HCT116 (cell line): Measurements from ENCODE around the gene SLC44A1. TPM values are rescaled to one million over a fixed set of nuclear protein-coding genes. Genes with fewer than 3 reads are reported as not detected.

Experiments used
- ATAC-seq: fragments of 200-7000 bp; cut with Tn5 transposase; 2 replicates; pipeline ENCODE4 v1.9.1; 2020; ENCODE audit warnings: mild to moderate bottlenecking, moderate library complexity
- BruUV-seq: library from RNA; stranded (reverse); fragments of 400-500 nt; replicated peaks from 2 replicates; lab custom pipeline; 2021; lab: Mats Ljungman, UMichigan
- CTCF ChIA-PET: fragments of 300-600 bp; sonication (Branson Sonifier 250); formaldehyde crosslinking; loops from one replicate; lab custom pipeline; 2021; ENCODE audit warnings: antibody characterized with exemption; lab: Charles Lee
- POLR2A ChIA-PET: fragments of 300-600, 350-600 bp; sonication (Branson Sonifier 250); formaldehyde crosslinking; loops from one replicate; lab custom pipeline; 2021; ENCODE audit warnings: antibody characterized with exemption; lab: Charles Lee
- RAD21 ChIA-PET, 2 experiments: fragments of 300-600 bp; sonication (Branson Sonifier 250); formaldehyde crosslinking; loops; one replicate each; lab custom pipeline; 2023; ENCODE audit warnings: low total read pairs in 2 of 2; ENCODE audit not compliant: uncharacterized antibody in 2 of 2, unreplicated experiment in 2 of 2, low non-redundant PET in 1 of 2; lab: Charles Lee
- DNase-seq: peaks from one replicate; pipeline ENCODE4 v3.0.0-alpha.2; 2010; ENCODE audit warnings: low read depth, low spot score
- H2AFZ ChIP-seq: fragments of 200-600 bp; shearing (Covaris generic), sonication (generic); 2 replicates; pipeline ENCODE4 v1.6.1; 2017; ENCODE audit warnings: low read depth, mixed run types, mixed read lengths, antibody characterized with exemption, low read length; ENCODE audit not compliant: poor library complexity, severe bottlenecking
- H3K27ac ChIP-seq: 2 replicates; pipeline ENCODE4 v1.5.1; 2012; ENCODE audit warnings: low read depth, low read length
- H3K27me3 ChIP-seq: fragments of 200-600 bp; sonication (generic); 2 replicates; pipeline ENCODE4 v1.6.1; 2016; ENCODE audit warnings: mixed run types, low read length, mixed read lengths; ENCODE audit not compliant: insufficient read depth
- H3K36me3 ChIP-seq, 2 experiments: fragments of 200-500 bp in 1 of 2; fragments of 200-600 bp in 1 of 2; sonication (Bioruptor generic) in 1 of 2; sonication (generic) in 1 of 2; 2 replicates each; pipeline versions ENCODE4 v1.5.1 to v1.6.1; 2014 to 2016; ENCODE audit warnings: low read length in 2 of 2, inconsistent platforms in 1 of 2, mixed read lengths in 1 of 2, mixed run types in 1 of 2; ENCODE audit not compliant: insufficient read depth in 2 of 2, control insufficient read depth in 1 of 2
- H3K4me1 ChIP-seq, 2 experiments: fragments of 200-600 bp in 1 of 2; sonication (generic) in 1 of 2; 2 replicates each; pipeline versions ENCODE4 v1.5.1 to v1.6.1; 2012 to 2017; ENCODE audit warnings: low read length in 2 of 2, inconsistent platforms in 1 of 2, mild to moderate bottlenecking in 1 of 2, mixed read lengths in 1 of 2, mixed run types in 1 of 2, moderate library complexity in 1 of 2; ENCODE audit not compliant: insufficient read depth in 2 of 2, control insufficient read depth in 1 of 2
- H3K4me2 ChIP-seq: fragments of 200-600 bp; sonication (generic); 2 replicates; pipeline ENCODE4 v1.6.1; 2017; ENCODE audit warnings: mixed run types, low read length, mixed read lengths
- H3K4me3 ChIP-seq, 2 experiments: fragments of 200-600 bp in 1 of 2; sonication (generic) in 1 of 2; replicated peaks in 1 of 2; 2 replicates each; pipeline ENCODE4 v1.5.1; 2011 to 2016; ENCODE audit warnings: low read length in 2 of 2, control low read depth in 1 of 2, low read depth in 1 of 2, mild to moderate bottlenecking in 1 of 2, mixed read lengths in 1 of 2, mixed run types in 1 of 2
- H3K79me2 ChIP-seq: fragments of 200-600 bp; sonication (generic); 2 replicates; pipeline ENCODE4 v1.6.1; 2017; ENCODE audit warnings: mild to moderate bottlenecking, mixed run types, low read length, moderate library complexity, mixed read lengths; ENCODE audit not compliant: insufficient read depth
- H3K9ac ChIP-seq: fragments of 200-600 bp; sonication (generic); 2 replicates; pipeline ENCODE4 v1.6.1; 2016; ENCODE audit warnings: low read length, mixed read lengths
- H3K9me2 ChIP-seq: fragments of 200-600 bp; sonication (generic), shearing (Covaris generic); 2 replicates; pipeline ENCODE4 v1.6.1; 2017; ENCODE audit warnings: mixed run types, mild to moderate bottlenecking, moderate library complexity; ENCODE audit not compliant: insufficient read depth
- H3K9me3 ChIP-seq, 2 experiments: fragments of 200-500 bp in 1 of 2; fragments of 200-600 bp in 1 of 2; sonication (Bioruptor generic) in 1 of 2; sonication (generic) in 1 of 2; 2 replicates each; pipeline ENCODE4 v1.6.1; 2014 to 2017; ENCODE audit warnings: low read length in 2 of 2, mixed read lengths in 2 of 2, inconsistent platforms in 1 of 2, low read depth in 1 of 2, mild to moderate bottlenecking in 1 of 2, mixed run types in 1 of 2, moderate library complexity in 1 of 2; ENCODE audit not compliant: control insufficient read depth in 1 of 2, insufficient read depth in 1 of 2
- H4K20me1 ChIP-seq: fragments of 200-600 bp; sonication (generic), shearing (Covaris generic); 2 replicates; pipeline ENCODE4 v1.6.1; 2017; ENCODE audit warnings: mixed run types, mild to moderate bottlenecking, moderate library complexity; ENCODE audit not compliant: insufficient read depth
- ATF3 ChIP-seq: IDR thresholded peaks from 2 replicates; pipeline ENCODE4 v1.6.1; 2012
- CBX3 ChIP-seq: IDR thresholded peaks from 2 replicates; pipeline ENCODE4 v1.6.1; 2012; ENCODE audit warnings: low read depth
- CTCF ChIP-seq, 3 experiments: fragments of 200-600 bp in 1 of 3; sonication (generic) in 1 of 3; IDR thresholded peaks in 2 of 3; conservative IDR thresholded peaks in 1 of 3; 2 replicates each; pipeline ENCODE4 v1.5.1; 2012 to 2017; ENCODE audit warnings: low read depth in 2 of 3, low read length in 2 of 3, antibody characterized with exemption in 1 of 3, borderline replicate concordance in 1 of 3, control low read depth in 1 of 3, mild to moderate bottlenecking in 1 of 3, mixed read lengths in 1 of 3, mixed run types in 1 of 3, moderate library complexity in 1 of 3; ENCODE audit not compliant: insufficient read depth in 1 of 3
- EGR1 ChIP-seq: IDR thresholded peaks from 2 replicates; pipeline ENCODE4 v1.6.1; 2012; ENCODE audit warnings: low read depth
- EZH2phosphoT487 ChIP-seq: fragments of 200-600 bp; IDR thresholded peaks from 2 replicates; pipeline ENCODE4 v1.6.1; 2018; ENCODE audit warnings: antibody characterized with exemption, borderline replicate concordance
- POLR2A ChIP-seq: IDR thresholded peaks from 2 replicates; pipeline ENCODE4 v1.7.0; 2011; ENCODE audit warnings: borderline replicate concordance; ENCODE audit not compliant: insufficient read depth, insufficient read length; ENCODE audit errors: extremely low read depth
- POLR2AphosphoS5 ChIP-seq: IDR thresholded peaks from 2 replicates; pipeline ENCODE4 v1.6.1; 2011; ENCODE audit warnings: mild to moderate bottlenecking, low read depth, low read length, moderate library complexity
- RAD21 ChIP-seq: IDR thresholded peaks from 2 replicates; pipeline ENCODE4 v1.6.1; 2012; ENCODE audit warnings: low read depth, mild to moderate bottlenecking
- REST ChIP-seq: IDR thresholded peaks from 2 replicates; pipeline ENCODE4 v1.6.1; 2012; ENCODE audit warnings: low read depth
- intact Hi-C: fragments of 100-400 bp; cut with micrococcal nuclease; formaldehyde crosslinking; loops from 2 replicates; pipeline ENCODE4 v1.10.0; 2022
- total RNA-seq: library from RNA; stranded (reverse); gene quantifications from one replicate; pipeline ENCODE4 v1.2.1, GENCODE V29; 2021; ENCODE audit not compliant: unreplicated experiment

The SLC44A1 gene
- total RNA-seq, 1 experiment from 2014 or later = 44.1 TPM

GRCh38 chr9:105342147-105342505, 97.7 kb downstream of the SLC44A1 start:
- RAD21 ChIA-PET = no interaction called here
- CTCF ChIA-PET = no interaction called here
- Histone ChIP-seq H3K27ac (no peak overlapping the region), H3K9ac (no peak overlapping the region), H3K9me2 (no peaks in the 10 kb centered on the region), H2AFZ (no peak overlapping the region), H3K4me3 (no peak overlapping the region), H3K36me3 (no peaks in the 10 kb centered on the region), H3K79me2 (no peaks in the 10 kb centered on the region), H3K27me3 (no peaks in the 10 kb centered on the region), H3K4me1 (no peaks in the 10 kb centered on the region), H3K4me2 (no peak overlapping the region), H3K9me3 (no peaks in the 10 kb centered on the region), H4K20me1 (no peaks in the 10 kb centered on the region)
- TF ChIP-seq RAD21 = no peak
- no peak for TF ChIP-seq CTCF (IDR thresholded peaks at IDR 0.05 in 2 of 3, conservative IDR thresholded peaks at IDR 0.05 in 1 of 3; ENCODE audit: borderline replicate concordance in 1 of 3, insufficient read depth in 1 of 3, low read depth in 2 of 3, low read length in 2 of 3)
- TF ChIP-seq POLR2AphosphoS5 = no peak
- no peak for TF ChIP-seq REST
- TF ChIP-seq CBX3 = no peak
- no peak for TF ChIP-seq EGR1
- no peak for TF ChIP-seq EZH2phosphoT487
- TF ChIP-seq POLR2A = no peak
- TF ChIP-seq ATF3 = no peak
- no TSS peak for BruUV-seq
- intact Hi-C loops = no loop called here
- ATAC-seq = no peak
- no peak for DNase-seq
- POLR2A ChIA-PET = no interaction called here
